ENCODE results near the gene EPHB6.

EPHB6 gene

DNA sequence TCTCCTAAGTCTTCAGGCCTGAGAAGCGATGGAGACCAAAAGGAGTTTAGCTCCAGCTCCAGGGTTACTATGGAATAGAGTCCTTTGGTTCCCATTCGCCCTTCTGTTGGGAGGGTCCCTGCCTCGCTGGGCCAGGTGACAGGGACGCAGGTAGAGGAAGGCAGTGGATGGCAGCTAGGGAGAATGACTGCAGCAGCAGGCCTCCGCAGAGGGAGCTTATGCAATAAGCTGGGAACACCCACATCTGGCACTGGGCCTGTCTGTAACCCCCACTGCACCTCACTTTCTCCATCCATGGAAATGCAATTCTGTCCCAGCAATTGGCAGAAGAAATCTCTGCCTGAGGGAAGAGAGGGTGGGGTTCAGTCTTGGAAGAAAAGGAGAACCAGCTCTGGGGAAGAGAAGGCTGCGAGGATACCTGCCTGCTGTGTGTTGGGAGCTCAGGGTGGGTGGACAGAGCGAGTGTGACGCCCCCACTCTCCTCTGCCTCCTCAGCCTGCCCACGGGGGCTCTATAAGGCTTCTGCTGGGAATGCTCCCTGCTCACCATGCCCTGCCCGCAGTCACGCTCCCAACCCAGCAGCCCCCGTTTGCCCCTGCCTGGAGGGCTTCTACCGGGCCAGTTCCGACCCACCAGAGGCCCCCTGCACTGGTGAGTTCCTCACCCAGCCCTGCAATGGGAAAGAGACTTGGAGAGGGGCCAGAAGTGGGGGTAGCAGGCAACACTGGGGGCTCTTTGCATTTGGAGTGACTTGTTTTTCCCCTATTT is 10.3 kb downstream of the EPHB6 start:
- no peak for DNase-seq (ENCODE audit: low spot score)

- DNase-seq (ENCODE audit: low spot score): no peak
Measured at GRCh38 chr7:142865766-142866165, 10.9 kb downstream of the EPHB6 start.

- peak; percentile 85 for DNase-seq (ENCODE audit: low spot score)
Measured at GRCh38 chr7:142866361-142867096, 11.7 kb downstream of the EPHB6 start.

DNA sequence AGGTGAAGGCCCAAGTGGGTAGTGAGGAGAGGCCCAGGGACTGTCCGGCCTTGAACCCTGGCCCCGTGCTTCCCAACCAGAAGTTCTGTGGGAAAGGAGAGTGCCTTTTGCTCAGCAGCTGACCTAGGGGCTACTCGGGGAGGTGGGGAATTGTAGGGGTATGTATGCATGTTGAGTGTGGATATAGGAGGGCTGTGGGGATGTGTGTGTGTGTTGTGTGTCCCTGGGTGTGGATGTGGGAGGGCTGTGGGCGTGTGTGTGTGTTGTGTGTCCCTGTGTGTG is 12.2 kb downstream of the EPHB6 start:
- no peak for DNase-seq (ENCODE audit: low spot score)

GRCh38 chr7:142867398-142868187 is 12.7 kb downstream of the EPHB6 start:
- no peak for DNase-seq (ENCODE audit: low spot score)

GRCh38 chr7:142868188-142868985 is 13.5 kb downstream of the EPHB6 start:
- DNase-seq (ENCODE audit: low spot score): no peak

- no peak for DNase-seq (ENCODE audit: low spot score)
Measured at GRCh38 chr7:142868986-142869415, 14.1 kb downstream of the EPHB6 start.

GRCh38 chr7:142869434-142869833 is 14.6 kb downstream of the EPHB6 start:
- no peak for DNase-seq (ENCODE audit: low spot score)

DNA sequence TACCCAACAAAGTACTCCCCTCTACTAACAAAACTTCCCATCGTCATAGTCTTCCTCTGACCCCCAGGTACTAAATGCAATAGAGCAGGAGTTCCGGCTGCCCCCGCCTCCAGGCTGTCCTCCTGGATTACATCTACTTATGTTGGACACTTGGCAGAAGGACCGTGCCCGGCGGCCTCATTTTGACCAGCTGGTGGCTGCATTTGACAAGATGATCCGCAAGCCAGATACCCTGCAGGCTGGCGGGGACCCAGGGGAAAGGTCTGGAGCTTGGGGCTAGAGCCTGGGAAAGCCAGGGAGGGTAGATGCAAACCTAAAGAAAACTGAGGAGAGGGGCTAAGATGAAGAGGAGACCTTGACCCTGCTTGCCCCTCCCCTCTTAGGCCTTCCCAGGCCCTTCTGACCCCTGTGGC is 15.3 kb downstream of the EPHB6 start:
- DNase-seq (ENCODE audit: low spot score): no peak

GRCh38 chr7:142870566-142871259 is 15.8 kb downstream of the EPHB6 start:
- DNase-seq (ENCODE audit: low spot score): no peak

- DNase-seq (ENCODE audit: low spot score): no peak
Measured at GRCh38 chr7:142871260-142872105, 16.6 kb downstream of the EPHB6 start.

- no peak for DNase-seq (ENCODE audit: low spot score)
Measured at GRCh38 chr7:142872106-142872675, 17.3 kb downstream of the EPHB6 start.

GRCh38 chr7:142873281-142873784 is 18.5 kb downstream of the EPHB6 start:
- DNase-seq (ENCODE audit: low spot score): peak; percentile 74

- DNase-seq (ENCODE audit: low spot score): no peak
Measured at GRCh38 chr7:142873871-142874270, 19.0 kb downstream of the EPHB6 start.

GRCh38 chr7:142874409-142874808 is 19.5 kb downstream of the EPHB6 start:
- DNase-seq (ENCODE audit: low spot score): no peak

DNA sequence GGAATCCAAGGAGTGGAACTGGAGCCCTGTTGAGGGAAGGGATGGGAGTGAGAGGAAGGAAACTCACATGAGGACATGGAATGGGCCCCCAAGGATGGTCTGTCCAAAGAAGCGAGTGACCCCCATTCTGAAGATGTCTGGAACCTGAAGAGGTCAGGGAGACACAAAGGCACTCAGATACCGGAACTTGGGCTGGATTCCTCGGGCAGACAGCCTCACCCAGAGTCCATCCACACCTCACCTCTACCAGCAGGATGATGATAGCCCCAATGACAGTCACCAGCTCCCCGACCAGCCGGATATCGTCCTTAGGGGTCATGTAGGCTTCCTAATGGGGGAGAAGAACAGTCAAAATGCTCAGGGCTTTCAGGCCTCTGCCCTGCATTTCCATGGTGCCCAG is 20.0 kb downstream of the EPHB6 start:
- DNase-seq (ENCODE audit: low spot score): no peak

DNA sequence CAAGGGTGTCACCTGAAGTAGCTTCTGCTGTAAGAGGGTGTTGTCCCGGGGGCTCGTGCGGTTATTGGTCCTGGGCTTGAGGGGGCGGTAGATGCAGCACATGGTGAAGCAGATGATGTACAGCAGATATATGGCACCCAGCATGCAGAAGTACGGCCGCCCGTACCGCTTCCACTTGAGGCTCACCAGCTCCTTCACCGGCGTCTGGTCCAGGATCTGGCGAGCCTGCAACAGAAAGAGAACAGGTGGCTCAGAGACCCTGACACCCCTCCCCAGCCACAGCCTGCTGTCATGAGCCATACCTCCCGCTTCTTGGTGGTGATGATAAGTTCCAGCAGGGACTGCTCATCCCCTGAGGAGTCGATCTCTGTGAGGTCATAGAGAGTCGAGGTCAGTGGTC is 20.6 kb downstream of the EPHB6 start:
- no peak for DNase-seq (ENCODE audit: low spot score)

GRCh38 chr7:142876236-142876960 is 21.5 kb downstream of the EPHB6 start:
- DNase-seq (ENCODE audit: low spot score): no peak

All from HuH-7 (cell line).